ENCODE measurements around the gene GLRA3. TPM values are rescaled to one million over a fixed set of nuclear protein-coding genes. Genes with fewer than 3 reads are reported as not detected.
"Not testable (repeated sequence)": the region's sequence is repeated elsewhere in the genome, so short reads cannot be mapped to it uniquely, and the experiment has no call there.

The GLRA3 gene
- total RNA-seq, 6 experiments from 2014 or later = not detected

DNA sequence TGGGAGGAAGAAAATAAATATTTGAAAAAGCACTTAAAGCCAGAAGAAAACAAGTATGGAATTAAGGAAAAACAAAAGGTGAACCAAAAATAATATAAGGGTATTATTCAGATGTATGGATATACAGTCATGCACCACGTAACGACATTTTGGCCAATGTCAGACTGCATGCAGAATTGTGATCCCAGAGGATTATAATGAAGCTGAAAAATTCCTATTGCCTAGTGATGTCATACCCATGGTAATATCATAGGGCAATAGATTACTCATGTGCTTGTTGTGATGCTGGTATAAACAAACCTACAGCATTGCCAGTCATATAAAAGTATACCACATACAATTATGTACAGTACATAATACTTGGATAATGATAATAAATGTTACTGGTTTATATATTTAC lies 20.9 kb downstream of the GLRA3 start:
- TF ChIP-seq, protein P1, sequence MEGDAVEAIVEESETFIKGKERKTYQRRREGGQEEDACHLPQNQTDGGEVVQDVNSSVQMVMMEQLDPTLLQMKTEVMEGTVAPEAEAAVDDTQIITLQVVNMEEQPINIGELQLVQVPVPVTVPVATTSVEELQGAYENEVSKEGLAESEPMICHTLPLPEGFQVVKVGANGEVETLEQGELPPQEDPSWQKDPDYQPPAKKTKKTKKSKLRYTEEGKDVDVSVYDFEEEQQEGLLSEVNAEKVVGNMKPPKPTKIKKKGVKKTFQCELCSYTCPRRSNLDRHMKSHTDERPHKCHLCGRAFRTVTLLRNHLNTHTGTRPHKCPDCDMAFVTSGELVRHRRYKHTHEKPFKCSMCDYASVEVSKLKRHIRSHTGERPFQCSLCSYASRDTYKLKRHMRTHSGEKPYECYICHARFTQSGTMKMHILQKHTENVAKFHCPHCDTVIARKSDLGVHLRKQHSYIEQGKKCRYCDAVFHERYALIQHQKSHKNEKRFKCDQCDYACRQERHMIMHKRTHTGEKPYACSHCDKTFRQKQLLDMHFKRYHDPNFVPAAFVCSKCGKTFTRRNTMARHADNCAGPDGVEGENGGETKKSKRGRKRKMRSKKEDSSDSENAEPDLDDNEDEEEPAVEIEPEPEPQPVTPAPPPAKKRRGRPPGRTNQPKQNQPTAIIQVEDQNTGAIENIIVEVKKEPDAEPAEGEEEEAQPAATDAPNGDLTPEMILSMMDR (IDR thresholded peaks at IDR 0.05) = no peak
- TF ChIP-seq POLR2A (IDR thresholded peaks at IDR 0.05) = no peak
- Histone ChIP-seq H3K4me3 (no peak overlapping the region), H3K9me3 (no peaks in the 10 kb centered on the region), H3K27ac (no peak overlapping the region), H3K36me3 (no peaks in the 10 kb centered on the region), H3K4me1 (no peaks in the 10 kb centered on the region), H3K27me3 (no peaks in the 10 kb centered on the region)
- ATAC-seq = no peak
- WGBS (ENCODE audit: insufficient coverage, low coverage, low lambda C conversion rate, missing lambda C conversion rate) = 44% methylated on average over 2 of the region's 2 CpGs
- no peak for DNase-seq
- intact Hi-C loops (cut with DNase I) = no loop called here

DNA sequence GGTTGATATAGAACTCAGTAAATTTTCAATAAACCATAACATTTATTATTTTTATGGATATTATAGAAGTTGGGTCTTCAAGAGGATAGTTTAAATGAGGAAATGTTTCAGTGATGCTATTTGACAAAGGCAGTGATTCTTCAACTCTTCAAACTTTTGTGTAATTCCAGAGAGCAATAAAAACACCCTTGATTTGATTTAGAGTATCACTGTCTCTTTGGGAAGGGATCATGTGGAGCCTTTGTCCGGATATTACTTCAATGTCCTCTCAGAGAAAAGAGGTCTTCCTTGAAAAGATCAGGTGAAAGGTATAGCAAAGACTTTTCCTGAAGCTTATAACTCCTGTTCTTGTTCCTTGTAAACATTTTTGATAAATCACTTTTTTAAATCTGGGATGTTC lies 23.3 kb downstream of the GLRA3 start:
- no peak for TF ChIP-seq POLR2A (IDR thresholded peaks at IDR 0.05)
- TF ChIP-seq, protein P1 (IDR thresholded peaks at IDR 0.05) = no peak
- no peak for ATAC-seq
- Histone ChIP-seq H3K9me3 (no peaks in the 10 kb centered on the region), H3K36me3 (no peaks in the 10 kb centered on the region), H3K4me1 (no peaks in the 10 kb centered on the region), H3K4me3 (no peak overlapping the region), H3K27ac (no peak overlapping the region), H3K27me3 (no peaks in the 10 kb centered on the region)
- intact Hi-C loops (cut with DNase I) = no loop called here
- 33% methylated on average over 1 of the region's 1 CpG for WGBS (ENCODE audit: insufficient coverage, low coverage, low lambda C conversion rate, missing lambda C conversion rate)
- no peak for DNase-seq

DNA sequence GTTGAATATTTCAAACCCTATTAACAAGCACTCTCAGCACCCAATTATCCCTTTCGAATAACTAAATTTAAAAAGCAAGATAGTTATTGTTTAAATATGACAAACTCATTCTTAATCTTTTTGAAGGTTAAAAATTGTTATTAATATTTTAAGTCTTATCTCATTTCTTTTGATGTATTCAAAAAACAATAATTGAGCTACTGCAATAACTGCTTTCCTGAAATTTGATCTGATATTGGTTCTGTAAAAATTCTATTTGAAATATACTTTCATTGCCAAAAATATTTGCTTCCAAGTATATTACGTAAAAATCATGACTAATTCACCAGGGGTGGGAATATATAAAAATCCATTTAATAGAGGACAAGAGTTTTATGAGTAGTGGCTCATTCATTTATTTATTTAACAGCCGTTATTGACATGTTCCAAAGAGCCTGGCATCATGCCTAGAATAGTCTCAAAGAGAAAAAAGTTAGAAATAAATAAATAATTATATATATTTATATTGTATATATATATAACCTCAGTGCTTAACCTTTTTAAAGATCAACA lies 34.4 kb downstream of the GLRA3 start:
- no peaks in the 10 kb centered on the region for H3K36me3 ChIP-seq
- H3K27me3 ChIP-seq = no peaks in the 10 kb centered on the region
- TF ChIP-seq POLR2A (IDR thresholded peaks at IDR 0.05) = no peak
- TF ChIP-seq, protein P1 (IDR thresholded peaks at IDR 0.05) = no peak
- intact Hi-C loops (cut with DNase I) = no loop called here
- H3K4me3 ChIP-seq = no peak overlapping the region
- WGBS (ENCODE audit: insufficient coverage, low coverage, low lambda C conversion rate, missing lambda C conversion rate) = 19% methylated on average over 3 of the region's 3 CpGs
- DNase-seq (no peak), ATAC-seq (no peak)
- H3K9me3 ChIP-seq = no peaks in the 10 kb centered on the region
- no peak overlapping the region for H3K27ac ChIP-seq
- no peaks in the 10 kb centered on the region for H3K4me1 ChIP-seq

DNA sequence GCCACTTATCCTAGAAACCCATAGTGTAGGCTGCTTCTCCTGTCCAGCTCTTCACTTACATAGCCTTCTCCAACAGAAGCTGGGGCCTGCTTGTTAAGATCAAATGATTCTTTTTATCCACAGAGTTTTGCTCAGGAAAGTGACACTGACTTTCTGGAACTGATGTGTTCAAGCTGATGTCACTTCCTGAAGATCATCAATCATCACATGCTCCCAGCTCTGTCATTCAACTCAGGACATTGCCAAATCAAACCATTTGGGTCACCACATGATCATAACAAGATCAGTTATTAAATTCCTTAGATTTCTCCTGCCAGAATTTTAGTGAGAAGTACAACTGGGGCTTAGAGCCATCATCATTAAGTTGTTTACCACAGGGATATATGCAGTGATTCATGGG lies 39.4 kb downstream of the GLRA3 start:
- ATAC-seq (no peak), DNase-seq (no peak)
- Histone ChIP-seq H3K27ac (no peak overlapping the region), H3K36me3 (no peaks in the 10 kb centered on the region), H3K4me1 (no peaks in the 10 kb centered on the region), H3K4me3 (no peak overlapping the region), H3K9me3 (no peaks in the 10 kb centered on the region), H3K27me3 (no peaks in the 10 kb centered on the region)
- TF ChIP-seq, protein P1 (IDR thresholded peaks at IDR 0.05) = no peak
- TF ChIP-seq POLR2A (IDR thresholded peaks at IDR 0.05) = no peak
- intact Hi-C loops (cut with DNase I) = no loop called here

DNA sequence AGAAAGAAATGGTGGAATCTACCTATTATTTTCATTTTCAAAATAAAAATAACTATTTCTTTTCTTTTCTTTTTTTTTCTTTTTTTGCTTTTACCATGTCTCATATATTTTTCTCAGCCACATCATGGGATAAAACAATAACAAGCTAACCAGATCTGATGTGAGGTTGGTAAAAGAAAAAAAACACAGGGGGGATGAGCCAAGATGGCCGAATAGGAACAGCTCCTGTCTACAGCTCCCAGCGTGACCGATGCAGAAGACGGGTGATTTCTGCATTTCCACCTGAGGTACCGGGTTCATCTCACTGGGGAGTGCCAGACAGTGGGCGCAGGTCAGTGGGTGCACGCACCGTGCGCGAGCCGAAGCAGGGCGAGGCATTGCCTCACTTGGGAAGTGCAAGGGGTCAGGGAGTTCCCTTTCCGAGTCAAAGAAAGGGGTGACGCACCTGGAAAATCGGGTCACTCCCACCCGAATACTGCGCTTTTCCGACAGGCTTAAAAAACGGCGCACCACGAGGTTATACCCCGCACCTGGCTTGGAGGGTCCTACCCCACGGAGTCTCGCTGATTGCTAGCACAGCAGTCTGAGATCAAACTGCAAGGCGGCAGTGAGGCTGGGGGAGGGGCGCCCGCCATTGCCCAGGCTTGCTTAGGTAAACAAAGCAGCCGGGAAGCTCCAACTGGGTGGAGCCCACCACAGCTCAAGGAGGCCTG lies 50.6 kb downstream of the GLRA3 start:
- H3K27me3 ChIP-seq; intact Hi-C loops (cut with DNase I); ATAC-seq; DNase-seq; H3K27ac ChIP-seq; H3K4me1 ChIP-seq; H3K36me3 ChIP-seq; H3K9me3 ChIP-seq; H3K4me3 ChIP-seq: not testable (repeated sequence)
- WGBS (ENCODE audit: insufficient coverage, low coverage, low lambda C conversion rate, missing lambda C conversion rate) = 61% methylated on average over 5 of the region's 28 CpGs
